SK-N-SH (cell line): ENCODE measurements around the gene FEZF1. TPM values are rescaled to one million over a fixed set of nuclear protein-coding genes. Genes with fewer than 3 reads are reported as not detected.

Experiments
- CTCF ChIA-PET: fragments of 300-600, 350-600 bp; formaldehyde crosslinking; extraction: SDS; loops from one replicate; lab custom pipeline; 2021; lab: Yijun Ruan, JAX
- POLR2A ChIA-PET: fragments of 350-600 bp; sonication (Branson Sonifier 250); formaldehyde crosslinking; extraction: SDS; loops from one replicate; lab custom pipeline; 2020; ENCODE audit warnings: antibody characterized with exemption, inconsistent platforms; lab: Yijun Ruan, JAX
- DNase-seq: peaks from one replicate; pipeline ENCODE4 v3.0.0; 2012
- H2AFZ ChIP-seq: fragments of 200-600 bp; sonication (generic); 2 replicates; pipeline ENCODE4 v1.8.1; 2016; ENCODE audit warnings: antibody characterized with exemption, mild to moderate bottlenecking, low read depth
- H3F3A ChIP-seq: fragments of 200-600 bp; sonication (generic); replicated peaks from 2 replicates; pipeline ENCODE3; 2016; ENCODE audit warnings: antibody characterized with exemption, mild to moderate bottlenecking; ENCODE audit not compliant: insufficient read depth
- H3K27ac ChIP-seq, 2 experiments: fragments of 200-500 bp in 1 of 2; fragments of 200-600 bp in 1 of 2; sonication (Bioruptor generic) in 1 of 2; sonication (generic), shearing (Covaris generic) in 1 of 2; 2 replicates each; pipeline versions ENCODE4 v1.5.1 to v1.6.1; 2014 to 2016; ENCODE audit warnings: low read depth in 2 of 2, inconsistent platforms in 1 of 2, low read length in 1 of 2, mild to moderate bottlenecking in 1 of 2, mixed read lengths in 1 of 2
- H3K27me3 ChIP-seq: fragments of 200-600 bp; sonication (generic), shearing (Covaris generic); 2 replicates; pipeline ENCODE4 v1.6.1; 2016; ENCODE audit warnings: mixed run types; ENCODE audit not compliant: insufficient read depth
- H3K36me3 ChIP-seq, 2 experiments: fragments of 200-500 bp in 1 of 2; fragments of 200-600 bp in 1 of 2; sonication (Bioruptor generic) in 1 of 2; sonication (generic) in 1 of 2; replicated peaks in 1 of 2; 2 replicates each; pipeline versions ENCODE3 to v1.5.1; 2014 to 2016; ENCODE audit warnings: low read length in 1 of 2, mild to moderate bottlenecking in 1 of 2; ENCODE audit not compliant: insufficient read depth in 2 of 2, control insufficient read depth in 1 of 2
- H3K4me1 ChIP-seq, 2 experiments: fragments of 200-500 bp in 1 of 2; fragments of 200-600 bp in 1 of 2; sonication (Bioruptor generic) in 1 of 2; sonication (generic), shearing (Covaris generic) in 1 of 2; 2 replicates each; pipeline versions ENCODE4 v1.5.1 to v1.6.1; 2014 to 2016; ENCODE audit warnings: low read depth in 1 of 2, low read length in 1 of 2, mixed run types in 1 of 2; ENCODE audit not compliant: insufficient read depth in 2 of 2, control insufficient read depth in 1 of 2
- H3K4me2 ChIP-seq: fragments of 200-600 bp; sonication (generic), shearing (Covaris generic); 2 replicates; pipeline ENCODE4 v1.6.1; 2017; ENCODE audit warnings: mixed run types
- H3K4me3 ChIP-seq, 2 experiments: fragments of 200-500 bp in 1 of 2; fragments of 200-600 bp in 1 of 2; sonication (Bioruptor generic) in 1 of 2; sonication (generic), shearing (Covaris generic) in 1 of 2; 2 replicates each; pipeline versions ENCODE4 v1.5.1 to v1.8.1; 2014 to 2016; ENCODE audit warnings: low read depth in 2 of 2, inconsistent platforms in 1 of 2, low read length in 1 of 2, mild to moderate bottlenecking in 1 of 2, mixed read lengths in 1 of 2, moderate library complexity in 1 of 2
- H3K79me2 ChIP-seq: fragments of 200-600 bp; sonication (generic); 2 replicates; pipeline ENCODE4 v1.8.1; 2017; ENCODE audit warnings: mild to moderate bottlenecking; ENCODE audit not compliant: insufficient read depth
- H3K9ac ChIP-seq: fragments of 200-600 bp; sonication (generic); 2 replicates; pipeline ENCODE4 v1.6.1; 2017; ENCODE audit warnings: mixed run types
- H3K9me2 ChIP-seq: fragments of 200-600 bp; sonication (generic); 2 replicates; pipeline ENCODE4 v1.6.1; 2017; ENCODE audit warnings: mixed run types
- H3K9me3 ChIP-seq: fragments of 200-600 bp; sonication (generic); 2 replicates; pipeline ENCODE4 v1.6.1; 2017; ENCODE audit warnings: mixed run types, mild to moderate bottlenecking, moderate library complexity
- H4K20me1 ChIP-seq: fragments of 200-600 bp; sonication (generic); 2 replicates; pipeline ENCODE4 v1.6.1; 2017; ENCODE audit warnings: mild to moderate bottlenecking, mixed run types; ENCODE audit not compliant: insufficient read depth
- RCOR1 ChIP-seq: fragments of 150-350 bp; IDR thresholded peaks from 2 replicates; pipeline ENCODE4 v1.6.1; 2017; ENCODE audit warnings: antibody characterized with exemption, low read length
- RXRA ChIP-seq: IDR thresholded peaks from 2 replicates; pipeline ENCODE4 v1.4.0; 2012; ENCODE audit warnings: low read depth, mild to moderate bottlenecking, borderline replicate concordance
- TAF1 ChIP-seq: IDR thresholded peaks from 2 replicates; pipeline ENCODE4 v1.6.1; 2012; ENCODE audit warnings: low read depth, mild to moderate bottlenecking, low read length, moderate library complexity, borderline replicate concordance
- TEAD4 ChIP-seq: IDR thresholded peaks from 2 replicates; pipeline ENCODE4 v1.4.0; 2012; ENCODE audit warnings: mild to moderate bottlenecking, borderline replicate concordance; ENCODE audit not compliant: insufficient read depth
- WGBS: methylation state at CpG from one replicate; pipeline ENCODE4 v1.1.6; 2017; ENCODE audit warnings: low lambda C conversion rate; 5-methylcytosine and 5-hydroxymethylcytosine counted together
- polyA plus RNA-seq, 3 experiments: library from polyadenylated mRNA; depleted of rRNA; stranded (reverse); fragments of >200 nt; gene quantifications; 2 replicates each; pipeline ENCODE4 v1.2.3, GENCODE V29; 2012

FEZF1 gene
- polyA plus RNA-seq, 1 of the 3 experiments (the other 2 are of a cell fraction) = not detected

DNA sequence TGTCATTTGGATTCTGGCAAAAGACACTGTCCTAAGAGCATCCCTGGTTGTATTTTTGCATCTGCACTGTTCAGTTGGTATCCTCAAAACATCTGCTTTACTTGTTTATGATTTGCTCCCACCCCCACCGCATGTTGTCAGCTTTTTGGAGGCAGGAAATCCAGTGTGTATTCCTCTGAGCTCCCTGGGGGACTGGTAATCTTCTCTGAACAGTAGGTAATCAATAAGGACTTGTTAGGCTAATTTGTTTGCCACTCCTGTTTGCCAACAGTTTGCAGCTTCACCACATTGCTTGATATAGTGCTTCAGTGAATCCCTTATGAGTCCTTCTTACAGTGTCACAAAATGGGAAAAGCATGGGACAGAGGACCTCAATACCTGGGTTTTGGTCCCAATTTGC lies 49.1 kb downstream of the FEZF1 start:
- Histone ChIP-seq H3F3A (no peaks in the 10 kb centered on the region), H2AFZ (no peak overlapping the region), H3K4me3 (no peak overlapping the region), H3K9me2 (no peaks in the 10 kb centered on the region), H3K4me1 (no peaks in the 10 kb centered on the region; a peak in 1 of 4 replicates), H3K27ac (no peak overlapping the region), H3K27me3 (no peaks in the 10 kb centered on the region), H3K79me2 (no peaks in the 10 kb centered on the region), H4K20me1 (no peaks in the 10 kb centered on the region), H3K36me3 (no peaks in the 10 kb centered on the region), H3K9me3 (no peaks in the 10 kb centered on the region), H3K9ac (no peak overlapping the region), H3K4me2 (no peak overlapping the region)
- ChIA-PET POLR2A (no interaction called here), CTCF (no interaction called here)
- TF ChIP-seq TEAD4 (no peak), TAF1 (no peak), RCOR1 (no peak), RXRA (no peak)
- WGBS = 0% methylated on average over 1 of the region's 1 CpG
- DNase-seq = no peak

Other genes starting within 250 kb of the FEZF1 start
- 0.92 and 1.2 TPM in 2 replicates for gene AASS, start 160.5 kb downstream of the FEZF1 start, polyA plus RNA-seq (2012; rRNA removed)